ENCODE results near the gene HIP1.
"Not testable (repeated sequence)": the region's sequence is repeated elsewhere in the genome, so short reads cannot be mapped to it uniquely, and the experiment has no call there.

HIP1 gene

DNA sequence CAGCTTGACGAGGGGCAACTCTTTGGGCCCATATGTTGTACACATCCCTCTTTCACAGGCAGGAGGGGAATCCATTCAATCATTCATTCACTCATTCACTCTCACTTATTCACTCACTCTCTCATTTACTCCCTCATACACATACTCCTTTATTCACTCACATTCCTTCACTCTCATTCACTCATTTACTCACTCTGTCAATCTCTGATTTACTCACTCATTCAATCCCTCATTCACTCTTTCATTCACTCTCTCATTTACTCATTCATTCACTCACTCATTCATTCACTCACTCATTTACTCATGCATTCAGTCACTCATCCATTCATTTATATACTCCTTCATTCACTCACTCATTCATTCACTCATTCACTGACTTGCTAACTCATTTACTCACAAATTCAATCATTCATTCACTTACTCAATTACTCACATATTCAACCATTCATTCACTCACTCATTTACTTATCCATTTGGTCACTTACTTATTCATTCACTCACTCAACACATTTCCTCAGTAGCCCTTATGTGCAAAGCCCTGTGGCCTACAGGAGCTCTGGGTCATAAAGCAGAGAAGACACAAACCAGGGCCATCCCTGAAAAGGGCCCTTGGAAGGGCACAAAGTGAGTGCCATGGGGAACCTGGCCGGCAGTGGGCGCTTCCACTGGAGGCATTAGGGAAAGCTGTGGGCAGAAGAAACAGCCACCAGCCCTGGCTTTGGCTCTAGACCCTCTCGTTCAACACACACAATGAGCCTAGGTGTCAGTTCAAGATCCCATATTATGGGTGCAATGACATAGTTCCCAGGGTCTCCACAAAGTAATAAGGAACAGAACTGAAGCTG lies 26.0 kb downstream of the HIP1 start:
- no peak for FAIRE-seq

GRCh38 chr7:75711656-75712514 lies 26.9 kb downstream of the HIP1 start:
- no peak for FAIRE-seq

DNA sequence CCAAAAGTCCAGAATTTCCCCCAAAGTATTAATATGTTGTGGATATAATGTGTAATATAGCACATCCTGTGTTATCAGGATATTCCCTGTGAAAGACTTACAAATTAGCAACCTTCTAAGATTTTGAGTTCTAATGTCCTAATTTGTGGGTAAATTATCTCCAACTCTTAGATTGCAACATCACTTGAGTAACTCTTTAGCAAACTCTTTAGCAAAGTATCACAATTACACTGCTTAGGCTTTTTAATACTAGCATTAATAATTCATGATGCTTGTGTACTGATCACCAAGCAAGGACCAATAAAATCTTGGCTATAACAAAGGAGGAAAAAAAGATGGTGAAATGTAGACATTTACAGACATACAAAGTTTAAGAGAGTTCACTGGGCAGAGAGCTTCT lies 27.7 kb downstream of the HIP1 start:
- no peak for FAIRE-seq

- FAIRE-seq = no peak
Observed at GRCh38 chr7:75704928-75705327, 33.8 kb downstream of the HIP1 start.

DNA sequence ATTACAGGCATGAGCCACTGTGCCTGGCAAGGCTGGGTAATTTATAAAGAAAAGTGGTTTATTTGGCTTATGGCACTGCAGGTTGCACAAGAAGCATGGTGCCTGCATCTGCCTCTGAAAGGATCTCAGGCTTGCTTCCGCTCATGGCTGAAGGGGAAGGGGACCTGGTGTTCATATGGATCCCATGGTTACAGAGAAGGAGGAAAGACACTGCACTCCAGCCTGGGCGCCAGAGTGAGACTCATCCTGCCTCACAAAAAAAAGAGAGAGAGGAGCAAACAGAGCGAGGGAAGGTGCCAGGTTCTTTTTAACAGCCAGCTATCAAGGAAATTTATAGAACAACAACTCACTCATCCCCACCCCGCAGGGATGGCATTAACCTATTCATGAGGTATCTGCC lies 36.2 kb downstream of the HIP1 start:
- FAIRE-seq = no peak

DNA sequence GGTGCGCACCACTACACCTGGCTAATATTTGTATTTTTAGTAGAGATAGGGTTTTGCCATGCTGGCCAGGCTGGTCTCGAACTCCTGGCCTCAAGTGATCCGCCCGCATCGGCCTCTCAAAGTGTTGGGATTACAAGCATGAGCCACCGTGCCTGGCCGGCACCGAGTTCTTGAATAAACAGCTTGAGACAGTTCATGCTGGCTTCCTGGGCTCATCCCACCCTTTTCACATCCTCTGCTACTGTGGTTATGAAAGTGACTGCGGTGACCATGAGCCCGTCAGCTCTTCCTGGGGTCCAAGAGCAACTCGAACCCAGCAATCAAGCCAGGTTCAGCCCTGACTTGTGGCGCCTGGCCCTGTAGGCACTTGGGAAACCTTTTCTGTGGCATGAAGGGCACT lies 38.7 kb downstream of the HIP1 start:
- FAIRE-seq = no peak

- FAIRE-seq = no peak
Observed at GRCh38 chr7:75698358-75698757, 40.4 kb downstream of the HIP1 start.

DNA sequence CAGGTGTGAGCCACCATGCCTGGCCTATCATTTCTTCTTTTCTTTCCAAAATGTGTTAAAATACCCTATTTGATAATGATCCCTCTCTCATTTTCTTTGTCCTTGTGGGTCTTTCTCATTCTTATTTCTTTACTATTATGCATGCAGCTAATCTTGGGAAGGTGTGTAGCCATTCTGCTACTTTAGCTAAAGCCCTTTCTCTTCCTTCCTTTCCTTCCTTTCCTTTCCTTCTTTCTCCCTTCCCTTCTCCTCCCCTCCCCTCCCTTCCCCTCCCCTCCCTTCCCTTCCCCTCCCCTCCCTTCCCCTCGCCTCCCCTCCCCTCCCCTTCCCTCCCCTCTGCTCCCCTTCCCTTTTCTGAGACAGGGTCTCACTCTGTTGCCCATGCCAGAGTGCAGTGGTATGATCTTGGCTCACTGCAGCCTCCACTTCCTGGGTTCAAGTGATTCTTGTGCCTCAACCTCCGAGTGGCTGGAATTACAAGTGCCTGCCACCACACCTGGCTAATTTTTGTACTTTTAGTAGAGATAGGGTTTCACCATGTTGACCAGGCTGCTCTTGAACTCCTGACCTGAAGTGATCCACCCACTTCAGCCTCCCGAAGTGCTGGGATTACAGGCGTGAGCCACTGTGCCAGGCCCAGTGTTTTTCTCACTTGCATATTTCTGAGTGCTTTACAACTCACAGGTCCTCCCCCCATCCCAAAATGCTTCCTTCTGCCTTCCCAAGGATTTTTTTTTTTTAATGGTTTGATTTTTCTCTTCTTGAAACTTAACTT lies 42.3 kb downstream of the HIP1 start:
- FAIRE-seq = no peak

DNA sequence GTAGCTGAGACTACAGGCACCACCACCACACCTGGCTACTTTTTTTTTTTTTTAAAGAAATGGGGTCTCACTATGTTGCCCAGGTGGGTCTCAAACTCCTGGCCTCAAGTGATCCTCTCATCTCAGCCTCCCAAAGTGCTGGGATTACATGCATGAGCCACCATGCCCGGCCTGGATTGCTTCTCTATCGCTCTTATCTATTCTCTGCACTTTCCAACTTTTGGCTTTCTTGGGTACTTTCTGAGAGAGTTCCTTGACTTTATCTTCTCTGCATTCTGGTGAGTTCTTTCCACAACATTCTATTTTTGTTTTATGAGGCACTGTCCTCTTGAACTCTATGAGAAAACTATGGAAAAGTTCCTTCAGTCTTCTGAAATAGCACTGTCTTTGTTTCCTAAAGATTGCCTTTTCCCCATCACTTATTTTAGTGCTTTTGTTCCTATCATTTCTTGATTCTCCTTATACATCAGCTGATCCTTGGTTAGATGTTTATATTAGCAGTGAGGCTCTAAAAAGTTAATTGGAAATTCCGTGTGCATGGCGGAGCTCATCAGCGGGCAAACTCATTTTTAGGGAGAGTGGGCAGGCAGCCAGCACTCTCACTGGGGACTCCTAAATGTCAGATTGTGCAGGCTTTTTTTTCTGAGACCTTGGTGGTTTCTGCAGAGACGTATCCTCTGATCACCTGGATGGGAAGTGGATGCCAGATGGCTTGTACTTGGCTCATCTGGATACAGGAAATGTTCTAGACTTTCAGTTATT lies 43.9 kb downstream of the HIP1 start:
- FAIRE-seq = no peak

GRCh38 chr7:75693668-75694067 lies 45.1 kb downstream of the HIP1 start:
- FAIRE-seq = not testable (repeated sequence)

GRCh38 chr7:75691793-75692543 lies 46.8 kb downstream of the HIP1 start:
- FAIRE-seq = no peak

DNA sequence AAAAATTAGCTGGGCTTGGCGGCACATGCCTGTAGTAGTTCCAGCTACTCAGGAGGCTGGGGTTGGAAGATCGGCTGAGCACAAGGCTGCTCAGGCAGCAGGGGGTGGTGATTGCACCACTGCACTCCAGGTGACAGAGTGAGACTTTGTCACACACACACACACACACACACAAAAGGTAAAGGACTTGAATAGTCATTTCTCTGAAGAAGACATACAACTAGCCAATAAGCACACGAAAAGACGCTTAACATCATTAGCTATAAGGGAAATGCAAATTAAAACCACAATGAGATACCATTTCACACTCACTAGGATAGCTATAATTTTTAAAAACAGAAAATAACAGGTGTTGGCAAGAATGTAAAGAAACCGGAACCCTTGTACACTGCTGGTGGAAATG lies 48.6 kb downstream of the HIP1 start:
- FAIRE-seq = no peak

- no peak for FAIRE-seq
Observed at GRCh38 chr7:75689246-75690099, 49.3 kb downstream of the HIP1 start.

DNA sequence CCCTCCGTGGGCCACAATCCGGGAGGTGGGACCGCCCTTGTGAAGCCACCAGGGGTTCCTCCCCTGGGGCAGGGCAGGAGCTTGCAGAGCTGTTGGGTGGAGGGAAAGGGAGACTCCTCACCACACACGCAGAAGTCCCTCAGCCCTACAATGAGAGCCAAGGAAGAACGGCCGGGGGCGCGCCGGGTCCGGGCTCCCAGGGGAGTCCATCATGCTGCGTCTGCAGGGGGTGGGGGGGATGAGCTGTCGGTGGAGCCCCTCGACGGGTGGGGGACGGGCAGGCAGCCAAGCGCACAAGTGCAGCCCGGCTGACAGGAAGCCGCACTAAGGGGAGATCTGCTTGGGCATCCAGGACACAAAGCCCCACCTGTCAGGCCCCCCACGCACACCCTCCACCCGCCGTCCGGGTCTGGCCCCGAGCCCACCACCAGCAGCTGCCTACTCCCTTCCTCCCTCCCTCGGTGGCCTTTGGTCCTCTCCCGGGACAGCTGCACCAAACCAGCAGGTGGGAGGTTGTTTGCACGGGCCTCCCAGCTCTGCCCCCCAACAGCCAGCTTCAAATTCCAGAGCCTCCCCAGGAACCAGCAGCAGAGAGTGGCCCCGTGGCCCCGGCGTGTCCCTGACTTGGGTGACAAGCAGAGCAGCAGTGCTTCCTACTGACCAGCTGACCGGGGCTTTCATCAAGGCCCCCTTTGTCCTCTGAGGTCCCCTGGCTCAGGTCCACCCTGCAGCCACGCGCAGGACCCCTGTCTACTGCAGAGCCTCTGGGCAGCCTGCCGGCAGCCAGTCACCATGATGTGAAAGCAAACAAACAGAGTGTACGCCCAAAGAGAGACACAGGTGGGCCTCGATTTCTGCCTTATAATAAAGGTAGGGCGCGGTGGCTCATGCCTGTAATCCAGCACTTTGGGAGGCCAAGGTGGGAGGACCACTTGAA lies 50.3 kb downstream of the HIP1 start:
- no peak for FAIRE-seq

DNA sequence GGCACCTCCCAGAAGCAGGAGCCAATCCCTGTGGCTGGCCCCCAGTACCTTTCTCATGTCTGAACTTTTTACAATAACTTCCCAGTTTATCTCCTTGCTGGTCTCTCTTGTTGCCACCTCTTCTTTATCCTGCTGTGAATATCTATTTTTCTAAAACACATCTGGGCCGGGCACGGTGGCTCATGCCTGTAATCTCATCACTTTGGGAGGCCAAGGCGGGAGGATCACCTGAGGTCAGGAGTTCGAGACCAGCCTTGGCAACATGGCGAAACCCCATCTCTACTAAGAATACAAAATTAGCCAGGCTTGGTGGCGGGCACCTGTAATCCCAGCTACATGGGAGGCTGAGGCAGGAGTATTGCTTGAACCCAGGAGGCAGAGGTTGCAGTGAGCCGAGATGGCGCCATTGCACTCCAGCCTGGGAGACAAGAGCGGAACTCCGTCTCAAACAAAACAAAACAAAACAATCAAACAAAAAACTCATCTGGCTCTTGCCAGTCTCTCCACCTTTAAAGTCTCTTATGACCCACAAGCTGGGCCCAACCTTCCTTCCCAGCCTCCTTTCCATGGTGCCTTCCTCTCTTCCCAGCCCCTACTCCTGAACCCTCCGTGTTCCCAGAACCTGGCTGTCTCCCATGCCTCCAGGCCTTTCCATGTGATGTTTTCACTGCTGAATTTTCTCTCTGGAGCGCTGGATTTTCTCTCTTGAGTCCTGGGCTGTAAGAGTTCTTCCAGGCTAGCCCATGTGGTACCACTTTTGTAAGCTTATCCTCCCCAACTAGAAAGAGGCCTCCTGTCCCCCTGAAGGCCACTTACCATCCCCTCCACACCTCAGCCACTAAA lies 51.3 kb downstream of the HIP1 start:
- no peak for FAIRE-seq

DNA sequence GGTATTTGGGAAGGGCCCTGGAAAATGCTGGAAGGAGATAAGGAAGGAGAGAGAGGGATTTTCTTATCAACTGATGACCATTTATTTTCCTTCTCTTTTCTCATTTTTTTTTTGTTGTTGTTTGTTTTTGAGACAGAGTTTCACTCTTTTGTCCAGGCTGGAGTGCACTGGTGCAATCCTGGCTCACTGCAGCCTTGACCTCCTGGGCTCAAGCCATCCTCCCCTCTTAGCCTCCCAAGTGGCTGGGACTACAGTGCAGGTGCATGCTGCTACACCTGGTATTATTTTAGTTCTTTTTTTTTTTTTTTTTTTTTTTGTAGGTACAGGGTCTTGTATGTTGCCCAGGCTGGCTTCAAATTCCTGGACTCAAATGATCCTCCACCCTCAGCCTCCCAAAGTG lies 52.2 kb downstream of the HIP1 start:
- no peak for FAIRE-seq

GRCh38 chr7:75682052-75682451 lies 56.7 kb downstream of the HIP1 start:
- FAIRE-seq = not testable (repeated sequence)

GRCh38 chr7:75679060-75679459 lies 59.7 kb downstream of the HIP1 start:
- FAIRE-seq = no peak

- FAIRE-seq = no peak
Observed at GRCh38 chr7:75669579-75669978, 69.2 kb downstream of the HIP1 start.

Measured in G401.6 (cell line).